HG02571 (cell line): Measurements from ENCODE around the gene OR2AT4.
A peak's percentile ranks its signal among the peaks of the same experiment; 100 is the strongest.
"Not testable (repeated sequence)": the region's sequence is repeated elsewhere in the genome, so short reads cannot be mapped to it uniquely, and the experiment has no call there.

Source experiments
- ATAC-seq: cut with Tn5 transposase; IDR thresholded peaks from one replicate; pipeline ENCODE4 v1.9.1; 2021; ENCODE audit warnings: mild to moderate bottlenecking, moderate library complexity; ENCODE audit not compliant: unreplicated experiment

The OR2AT4 gene

DNA sequence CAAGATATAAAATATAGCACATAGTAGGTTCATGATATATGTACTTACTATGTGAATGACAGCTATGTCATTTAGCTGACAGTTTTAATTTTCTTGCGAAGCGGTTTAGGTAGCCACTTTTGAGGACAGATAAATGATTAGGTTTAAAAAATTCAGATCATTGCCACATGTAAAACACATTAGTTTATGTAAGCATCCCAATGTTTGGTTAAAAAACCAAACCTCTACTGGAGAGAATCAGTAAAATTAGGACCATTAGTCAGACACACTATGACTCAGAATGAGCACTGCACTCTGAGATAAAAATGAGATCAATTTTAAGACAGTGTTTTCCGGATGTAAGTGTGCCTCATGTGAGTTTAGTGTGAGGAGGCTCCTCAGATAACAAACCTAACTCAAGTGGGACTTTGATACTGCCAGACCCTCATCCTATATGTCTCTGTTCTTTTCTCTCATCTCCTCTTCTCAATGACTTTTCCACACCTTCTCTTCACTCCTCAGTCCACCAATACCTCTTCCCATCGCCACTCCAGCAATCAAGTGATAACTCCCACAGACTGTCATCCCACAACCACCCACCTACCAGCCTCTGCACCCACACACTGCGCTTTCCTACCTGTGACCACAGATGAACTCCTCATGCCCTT is 6.8 kb upstream of the OR2AT4 start:
- no peak for ATAC-seq

DNA sequence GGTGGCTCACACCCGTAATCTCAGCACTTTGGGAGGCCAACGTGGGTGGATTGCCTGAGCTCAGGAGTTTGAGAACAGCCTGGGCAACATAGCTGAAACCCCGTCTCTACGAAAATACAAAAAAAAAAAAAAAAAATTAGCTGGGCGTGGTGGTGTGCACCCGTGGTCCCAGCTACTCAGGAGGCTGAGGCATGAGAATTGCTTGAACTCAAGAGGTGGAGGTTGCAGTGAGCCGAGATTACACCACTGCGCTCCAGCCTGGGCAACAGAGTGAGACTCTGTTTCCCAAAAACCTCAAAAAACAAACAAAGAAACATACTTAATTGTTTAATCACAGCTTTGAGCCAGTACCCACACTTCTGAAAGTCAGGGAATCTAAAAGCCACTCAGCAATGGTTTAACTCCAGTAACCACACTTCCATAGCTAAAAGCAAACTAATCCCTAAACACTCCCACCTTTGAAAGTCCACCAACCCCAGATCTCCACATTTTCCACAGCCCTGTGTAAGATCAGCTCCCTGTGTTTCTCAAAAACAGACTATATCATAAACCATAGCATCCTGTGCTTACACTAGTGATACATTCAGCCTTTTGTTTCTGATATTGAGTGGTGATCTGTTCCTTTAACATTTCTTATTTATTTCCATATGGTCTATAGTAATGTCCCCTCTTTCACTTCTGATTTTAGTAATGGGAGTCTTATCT is 4.9 kb upstream of the OR2AT4 start:
- ATAC-seq, result no peak

DNA sequence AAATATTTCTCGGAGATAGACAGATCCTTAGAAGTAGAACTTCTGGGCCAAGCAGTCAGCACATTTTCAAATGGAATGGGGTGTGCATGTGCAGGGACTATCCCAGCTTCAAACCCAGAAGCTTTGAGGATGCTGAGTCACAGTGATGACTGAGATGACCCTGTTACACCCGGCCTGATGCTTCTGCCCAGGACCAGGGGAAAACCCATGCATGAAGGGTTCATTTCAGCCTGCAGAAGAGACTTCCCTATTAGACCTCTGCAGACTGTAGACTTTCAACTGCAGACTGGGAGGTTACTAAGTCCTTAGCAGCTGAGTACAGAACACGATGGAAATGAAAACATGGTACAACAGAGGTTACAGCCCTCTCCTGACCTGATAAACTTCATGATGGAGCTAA is 3.6 kb upstream of the OR2AT4 start:
- ATAC-seq, result peak; percentile 93

DNA sequence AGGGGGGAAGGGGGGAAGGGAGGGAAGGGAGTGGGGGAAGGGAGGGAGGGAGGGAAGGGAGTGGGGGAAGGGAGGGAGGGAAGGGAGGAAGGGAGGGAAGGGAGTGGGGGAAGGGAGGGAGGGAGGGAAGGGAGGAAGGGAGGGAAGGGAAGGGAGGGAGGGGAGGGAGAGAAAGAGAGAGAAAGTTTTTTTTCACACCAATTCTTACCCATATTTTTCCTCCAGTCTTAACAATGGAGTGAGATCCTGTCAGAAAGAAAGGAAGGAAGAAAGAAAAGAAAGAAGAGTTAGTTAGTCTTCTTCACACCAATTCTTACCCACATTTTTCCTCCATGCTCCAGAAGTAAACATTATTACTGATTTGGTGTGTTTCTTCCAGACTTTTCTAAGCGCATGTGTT is 3.0 kb upstream of the OR2AT4 start:
- no peak for ATAC-seq

DNA sequence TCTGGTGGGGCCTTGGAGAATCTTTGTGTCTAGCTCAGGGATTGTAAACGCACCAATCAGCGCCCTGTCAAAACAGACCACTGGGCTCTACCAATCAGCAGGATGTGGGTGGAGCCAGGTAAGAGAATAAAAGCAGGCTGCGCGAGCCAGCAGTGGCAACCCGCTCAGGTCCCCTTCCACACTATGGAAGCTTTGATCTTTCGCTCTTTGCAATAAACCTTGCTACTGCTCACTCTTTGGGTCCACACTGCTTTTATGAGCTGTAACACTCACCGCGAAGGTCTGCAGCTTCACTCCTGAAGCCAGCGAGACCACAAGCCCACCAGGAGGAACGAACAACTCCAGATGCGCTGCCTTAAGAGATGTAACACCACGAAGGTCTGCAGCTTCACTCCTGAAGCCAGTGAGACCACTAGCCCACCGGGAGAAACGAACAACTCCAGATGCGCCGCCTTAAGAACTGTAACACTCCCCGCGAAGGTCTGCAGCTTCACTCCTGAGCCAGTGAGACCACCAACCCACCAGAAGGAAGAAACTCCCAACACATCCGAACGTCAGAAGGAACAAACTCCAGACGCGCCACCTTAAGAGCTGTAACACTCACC is 2.3 kb upstream of the OR2AT4 start:
- not testable (repeated sequence) for ATAC-seq

DNA sequence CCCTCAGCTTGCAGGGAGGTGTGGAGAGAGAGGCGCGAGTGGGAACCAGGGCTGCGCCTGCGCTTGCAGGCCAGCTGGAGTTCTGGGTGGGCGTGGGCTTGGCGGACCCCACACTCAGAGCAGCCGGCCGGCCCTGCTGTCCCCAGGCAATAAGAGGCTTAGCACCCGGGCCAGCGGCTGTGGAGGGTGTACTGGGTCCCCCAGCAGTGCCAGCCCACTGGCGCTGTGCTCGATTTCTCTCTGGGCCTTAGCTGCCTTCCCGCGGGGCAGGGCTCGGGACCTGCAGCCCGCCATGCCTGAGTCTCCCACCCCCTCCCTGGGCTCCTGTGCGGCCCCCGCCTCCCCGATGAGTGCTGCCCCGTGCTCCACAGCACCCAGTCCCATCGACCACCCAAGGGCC is 1.5 kb upstream of the OR2AT4 start:
- not testable (repeated sequence) for ATAC-seq

DNA sequence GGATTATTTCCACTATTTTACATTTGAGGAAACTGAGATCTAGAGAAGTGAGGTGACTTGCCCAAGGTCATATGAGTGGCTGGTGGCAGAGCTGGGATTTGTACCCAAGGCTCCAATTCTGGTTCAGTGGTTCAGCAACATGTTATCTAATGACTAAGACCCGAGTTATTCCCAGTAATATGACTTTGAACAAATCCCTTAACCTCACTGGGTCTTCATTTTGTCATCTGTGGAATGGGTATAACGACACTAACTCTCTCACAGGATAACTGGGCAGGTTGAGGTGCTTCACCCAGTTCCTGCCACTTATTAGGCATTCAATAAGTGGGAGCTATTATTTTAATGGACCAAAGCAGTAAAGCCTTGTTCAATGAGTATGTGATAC is 489 bp upstream of the OR2AT4 start:
- ATAC-seq, result no peak

DNA sequence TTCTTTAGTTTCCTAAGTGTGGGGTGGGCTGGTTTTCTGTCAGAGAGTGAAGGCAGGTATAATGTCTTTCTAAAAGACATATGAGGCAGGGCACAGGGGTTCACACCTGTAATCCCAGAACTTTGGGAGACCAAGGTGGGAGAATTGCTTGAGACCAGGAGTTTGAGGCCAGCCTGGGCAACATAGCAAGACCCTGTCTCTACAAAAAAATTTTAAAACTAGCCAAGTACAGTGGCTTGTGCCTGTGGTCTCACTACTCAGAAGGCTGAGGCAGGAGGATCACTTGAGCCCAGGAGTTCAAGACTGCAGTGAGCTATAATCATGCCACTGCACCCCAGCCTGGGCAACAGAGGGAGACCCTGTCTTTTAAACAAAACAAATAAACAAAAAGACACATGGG is 2.3 kb downstream of the OR2AT4 start:
- not testable (repeated sequence) for ATAC-seq

DNA sequence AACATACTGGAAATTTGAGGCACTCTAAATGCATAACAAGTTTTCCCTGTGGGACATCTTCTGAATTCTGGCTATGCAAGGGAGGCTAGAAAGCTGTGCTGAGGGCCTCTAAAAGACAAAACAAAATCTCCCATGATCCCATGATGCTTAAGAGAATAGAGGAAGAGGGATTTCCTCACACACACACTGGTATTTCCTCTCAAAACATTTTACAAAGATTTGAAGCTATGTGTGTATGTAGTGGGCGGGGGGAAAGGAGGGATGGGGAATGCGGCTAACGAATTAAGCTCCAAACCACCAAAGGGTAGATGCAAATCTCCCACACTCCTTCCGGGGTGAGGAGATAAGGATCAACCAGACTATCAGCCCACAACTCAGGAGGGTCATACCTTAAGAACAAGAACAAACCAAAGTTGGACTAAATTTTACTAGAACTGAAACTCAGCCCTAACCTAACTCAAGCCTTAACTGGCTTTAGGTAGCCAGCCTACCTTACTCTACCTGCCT is 6.0 kb downstream of the OR2AT4 start:
- no peak for ATAC-seq

DNA sequence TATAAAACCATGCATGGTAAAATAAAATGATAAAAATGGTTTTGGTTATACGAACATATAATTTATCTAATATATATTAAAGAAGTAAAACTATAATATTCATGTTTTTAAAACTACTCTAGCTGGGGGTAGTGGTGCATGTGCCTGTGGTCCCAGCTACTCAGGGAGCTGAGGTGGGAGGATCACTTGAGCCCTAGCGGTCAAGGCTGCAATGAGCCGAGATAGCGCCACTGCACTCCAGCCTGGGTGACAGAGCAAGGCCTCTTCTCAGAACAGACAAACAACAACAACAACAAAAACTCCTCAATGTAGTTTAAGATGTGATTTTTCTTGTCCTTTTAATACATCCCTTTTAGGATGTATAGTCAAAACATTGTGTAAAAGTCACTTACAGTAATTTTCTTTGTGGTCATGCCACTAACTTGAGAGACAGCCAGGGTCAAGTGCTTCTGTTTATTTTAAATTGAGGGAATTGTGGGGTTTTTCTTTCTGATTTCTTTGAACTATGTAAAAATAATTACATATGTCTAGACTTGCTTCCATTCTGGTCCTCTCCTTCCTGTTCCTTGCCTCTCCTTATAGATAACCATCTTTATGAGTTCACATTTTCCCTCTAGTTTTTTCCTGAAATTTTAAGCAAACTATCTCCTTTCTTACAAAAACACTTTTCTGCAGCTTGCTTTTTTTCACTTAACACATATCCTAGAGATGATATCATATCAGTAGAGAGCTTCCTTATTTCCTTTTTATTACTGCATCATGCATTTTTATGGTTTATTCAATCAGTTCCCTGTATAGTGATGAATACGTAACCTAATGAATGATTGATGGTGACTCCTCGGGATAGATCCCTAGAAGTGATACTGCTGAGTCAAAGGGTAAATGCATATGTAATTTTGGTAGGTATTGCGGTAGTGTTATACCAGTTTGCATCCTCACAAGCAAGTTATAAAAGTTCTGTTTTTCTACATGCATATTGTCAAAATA is 9.1 kb downstream of the OR2AT4 start:
- ATAC-seq, result no peak

DNA sequence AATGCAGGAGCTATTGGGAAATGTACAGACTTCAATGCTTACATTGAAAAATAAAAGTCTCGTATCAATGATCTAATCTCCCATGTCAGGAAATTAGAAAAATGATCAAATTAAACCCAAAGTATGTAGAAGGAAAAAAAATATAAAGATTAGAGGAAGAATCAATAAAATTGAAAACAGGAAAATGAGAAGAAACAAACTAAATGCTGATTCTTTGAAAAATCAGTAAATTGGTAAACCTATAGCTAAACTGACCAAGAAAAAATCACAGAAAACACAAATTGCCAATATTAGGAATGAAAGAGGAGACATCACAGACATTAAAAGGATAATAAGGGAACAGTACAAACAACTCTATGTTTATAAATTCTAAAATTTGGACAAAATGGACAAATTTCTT is 11.8 kb downstream of the OR2AT4 start:
- no peak for ATAC-seq

DNA sequence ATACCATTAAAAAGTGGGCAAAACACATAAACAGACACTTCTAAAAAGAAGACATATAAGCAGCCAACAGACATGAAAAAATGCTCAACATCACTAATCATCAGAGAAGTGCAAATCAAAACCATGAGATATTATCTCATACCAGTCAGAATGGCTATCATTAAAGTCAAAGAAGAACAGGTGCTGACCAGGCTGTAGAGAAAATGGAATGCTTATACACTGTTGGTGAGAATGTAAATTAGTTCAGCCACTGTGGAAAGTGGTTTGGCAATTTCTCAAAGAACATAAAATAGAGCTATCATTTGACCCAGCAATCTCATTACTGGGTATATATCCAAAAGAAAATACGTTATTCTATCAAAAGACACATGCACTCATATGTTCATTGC is 13.5 kb downstream of the OR2AT4 start:
- ATAC-seq, result no peak

DNA sequence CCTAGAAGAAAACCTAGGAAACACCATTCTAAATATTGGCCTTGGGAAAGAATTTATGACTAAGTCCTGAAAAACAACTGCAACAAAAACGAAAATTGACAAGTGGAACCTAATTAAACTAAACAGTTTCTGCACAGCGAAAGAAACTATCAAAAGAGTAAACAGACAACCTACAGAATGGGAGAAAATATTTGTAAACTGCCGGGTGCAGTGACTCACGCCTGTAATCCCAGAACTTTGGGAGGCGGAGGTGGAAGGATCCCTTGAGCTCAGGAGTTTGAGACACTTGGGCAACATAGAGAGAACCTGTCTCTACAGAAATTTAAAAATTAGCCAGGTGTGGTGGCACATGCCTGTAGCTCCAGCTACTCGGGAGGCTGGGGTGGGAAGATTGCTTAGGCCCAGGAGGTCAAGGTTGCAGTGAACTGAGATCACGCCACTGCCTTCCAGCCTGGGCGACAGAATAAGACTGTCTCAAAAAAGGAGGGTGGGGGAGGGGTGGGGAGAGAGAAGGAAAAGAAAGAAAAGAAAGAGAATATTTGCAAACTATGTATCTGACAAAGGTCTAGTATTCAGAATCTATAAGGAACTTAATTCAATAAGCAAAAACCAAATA is 14.0 kb downstream of the OR2AT4 start:
- ATAC-seq, result no peak

DNA sequence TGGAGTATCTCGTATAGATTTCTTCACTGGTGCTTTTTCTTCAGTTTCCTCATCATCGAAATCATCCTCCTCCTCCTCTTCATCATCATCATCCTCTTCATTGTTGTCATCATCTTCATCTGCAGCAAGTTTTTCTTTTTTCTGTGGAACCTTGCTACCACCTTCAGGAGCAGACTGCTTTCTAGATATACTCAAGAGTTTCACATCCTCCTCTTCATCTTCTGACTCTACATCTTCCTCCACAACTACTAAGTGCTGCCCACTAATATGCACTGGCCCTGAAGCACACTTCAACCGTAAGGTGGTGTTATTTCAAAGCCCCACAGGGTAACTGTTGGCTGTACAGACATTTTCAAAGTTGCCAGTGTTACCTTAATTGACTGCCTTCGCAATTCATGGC is 17.1 kb downstream of the OR2AT4 start:
- ATAC-seq, result no peak

DNA sequence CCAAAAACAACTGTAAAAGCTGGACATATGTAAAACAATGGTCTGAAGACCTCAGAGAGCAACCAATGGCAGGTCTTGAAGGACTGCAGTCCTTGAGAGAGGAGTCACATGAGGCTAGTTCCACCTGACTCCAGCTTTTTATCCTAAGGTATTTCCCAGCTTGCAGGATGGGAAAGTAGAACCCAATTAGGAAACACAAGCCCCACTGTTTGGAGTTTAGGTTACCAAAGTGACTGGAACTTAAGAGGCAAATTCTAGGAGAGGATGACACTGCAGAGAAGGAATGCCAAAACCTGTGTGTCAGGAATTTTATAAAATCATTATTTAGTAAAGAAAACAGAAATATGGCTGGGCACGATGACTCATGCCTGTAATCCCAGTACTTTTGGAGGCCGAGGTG is 18.4 kb downstream of the OR2AT4 start:
- ATAC-seq, result no peak

DNA sequence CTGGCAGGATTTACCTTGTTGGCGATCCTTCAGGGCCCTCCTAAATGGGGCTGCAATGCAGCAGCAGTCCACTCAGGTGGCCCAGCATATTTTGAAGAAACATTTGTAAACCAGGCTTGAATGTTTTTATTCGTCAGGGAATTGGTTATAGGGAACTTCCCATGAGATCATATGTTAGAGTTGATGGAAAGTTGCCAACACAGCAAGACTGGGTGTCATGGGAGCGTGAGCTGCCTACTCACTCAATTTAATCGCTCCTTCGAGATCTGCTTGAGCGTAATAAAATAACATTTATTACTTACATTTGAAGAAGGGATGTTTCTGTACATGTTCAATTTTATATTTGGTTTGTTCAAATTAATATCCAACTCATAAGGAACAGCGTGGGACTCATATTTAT is 19.4 kb downstream of the OR2AT4 start:
- ATAC-seq, result no peak

DNA sequence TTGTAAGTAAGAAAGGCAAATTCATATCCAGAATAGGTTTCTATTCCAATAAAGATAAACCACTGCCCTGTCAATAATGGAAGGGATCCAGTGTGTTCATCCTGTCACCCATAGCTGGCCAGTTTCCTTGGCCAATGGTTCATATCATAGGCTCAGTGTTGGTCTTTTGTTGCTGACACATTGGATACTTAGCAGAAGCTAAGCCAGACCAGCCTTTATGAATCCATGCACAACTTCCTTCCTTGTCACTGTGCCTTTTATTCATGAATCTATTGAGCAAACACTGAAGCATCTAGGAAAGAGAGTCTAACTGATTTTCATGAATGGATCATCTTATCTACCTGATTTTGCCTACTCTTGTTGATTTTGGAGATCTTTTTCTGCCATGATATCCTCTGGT is 20.0 kb downstream of the OR2AT4 start:
- no peak for ATAC-seq

DNA sequence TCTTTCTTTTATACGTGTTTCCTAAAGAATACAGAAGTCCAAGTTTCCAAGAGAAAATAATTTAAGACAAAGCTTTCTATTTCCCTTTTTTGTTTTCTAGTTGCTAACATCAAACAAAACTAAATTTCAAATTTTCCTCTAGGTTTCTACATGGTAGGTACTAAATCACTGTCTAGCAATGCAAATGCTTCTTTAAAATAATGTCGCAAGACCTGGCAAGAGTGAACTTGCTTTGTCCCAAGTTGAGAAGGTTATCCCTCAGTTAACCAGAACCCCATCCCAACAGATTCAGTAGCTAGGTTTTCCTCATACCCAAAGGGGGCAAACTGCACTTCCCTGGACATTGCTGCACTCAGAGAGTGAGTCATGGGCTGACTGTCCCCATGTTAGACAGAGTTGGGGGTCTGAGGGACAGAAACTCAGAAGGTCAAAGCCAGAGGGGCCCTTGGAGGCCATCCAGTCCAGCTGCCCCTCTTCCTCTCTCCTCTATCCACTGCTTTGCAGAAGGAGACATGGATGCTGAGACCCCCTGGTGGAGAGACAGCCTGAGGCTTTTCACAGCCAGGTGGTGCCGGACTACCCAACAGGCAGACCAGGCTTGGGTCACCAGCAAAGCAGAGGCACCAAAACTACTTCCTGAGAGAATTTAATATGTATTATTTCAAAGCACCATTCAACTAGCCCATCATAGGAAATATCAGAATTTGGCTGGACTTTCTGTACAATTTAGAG is 23.1 kb downstream of the OR2AT4 start:
- no peak for ATAC-seq

DNA sequence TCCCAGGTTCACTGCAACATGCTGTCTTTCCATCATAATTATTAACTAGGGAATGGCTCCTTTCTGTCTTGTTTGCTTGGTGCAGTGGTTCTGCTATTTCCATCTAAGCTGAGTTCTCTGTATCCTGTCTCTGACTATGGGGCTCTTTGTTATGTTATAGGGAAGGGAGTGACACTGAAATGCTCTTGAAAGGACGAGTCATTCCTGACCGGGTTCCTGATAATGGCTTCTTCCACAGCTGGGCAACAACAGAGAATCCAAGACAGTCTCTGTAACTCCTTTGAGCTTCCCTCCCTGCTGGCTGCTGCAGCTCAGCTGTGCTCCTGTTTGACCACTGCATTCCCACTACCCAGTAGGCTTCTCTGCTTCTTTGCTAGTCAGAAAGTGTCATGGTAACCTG is 24.1 kb downstream of the OR2AT4 start:
- ATAC-seq, result no peak

DNA sequence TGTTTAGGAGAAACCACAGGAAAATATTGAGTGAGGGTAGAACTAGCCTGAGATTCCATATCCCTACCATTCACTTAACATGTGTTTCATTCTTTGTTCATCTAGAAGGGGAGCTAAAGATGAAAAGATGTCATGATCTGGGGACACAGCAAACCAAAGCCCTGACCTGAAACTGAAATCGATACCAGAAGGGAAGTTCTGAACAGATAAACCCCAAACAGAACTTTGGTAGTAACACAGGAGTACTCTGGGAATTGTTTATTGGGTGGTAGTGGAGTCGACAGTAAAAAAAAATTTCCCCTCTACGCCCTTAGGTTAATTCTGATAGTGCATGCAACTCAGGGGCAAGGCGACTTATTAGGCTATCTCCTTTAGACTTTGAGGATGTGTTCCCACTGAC is 27.2 kb downstream of the OR2AT4 start:
- ATAC-seq, result no peak
